ENCODE data around the gene MGLL. TPM values are rescaled to one million over a fixed set of nuclear protein-coding genes. Genes with fewer than 3 reads are reported as not detected.

Gene MGLL
- total RNA-seq, 5 donors from 2014 or later (not counting 1 experiment from before 2014, with no cell fraction given), result 0.78 to 3.7 (median 1.8) TPM

GRCh38 chr3:127789990-127790881 is 32.1 kb downstream of the MGLL start:
- peaks cover 0 to 25% of the 10 kb centered on the region in 2 experiments for H3K27me3 ChIP-seq (replicated peaks in 1 of 2; ENCODE audit: control insufficient read depth in 2 of 2, extremely low read depth in 1 of 2, insufficient read depth in 2 of 2, low read length in 1 of 2)
- WGBS (ENCODE audit: insufficient coverage), result 88% methylated on average over 10 of the region's 19 CpGs
- no peak overlapping the region for H3K27ac ChIP-seq (ENCODE audit: low read length)
- Mint-ChIP-seq H3K4me1 (peaks cover 2 to 13% (median 3%) of the 10 kb centered on the region in 3 donors), H3K27ac (no peak overlapping the region), H3K9me3 (no peaks in the 10 kb centered on the region), H3K36me3 (no peaks in the 10 kb centered on the region), H3K27me3 (peaks cover 4 to 18% of the 10 kb centered on the region in 2 donors), H3K4me3 (no peak overlapping the region)
- H3K36me3 ChIP-seq (ENCODE audit: control insufficient read depth in 2 of 2, extremely low read depth in 1 of 2, insufficient read depth in 1 of 2, low read length in 1 of 2), result no peaks in the 10 kb centered on the region
- no peaks in the 10 kb centered on the region for H3K9me3 ChIP-seq
- no peak overlapping the region for H3K4me3 ChIP-seq (ENCODE audit: control insufficient read depth in 1 of 2, extremely low read depth in 1 of 2, low read length in 1 of 2)
- DNase-seq, result no peak
- ChIA-PET POLR2A (no interaction called here), CTCF (no interaction called here)
- H3K4me1 ChIP-seq (ENCODE audit: control insufficient read depth in 1 of 2, extremely low read depth in 1 of 2, insufficient read depth in 2 of 2, low read length in 2 of 2), result peaks cover 3 to 5% of the 10 kb centered on the region in 2 experiments
- ATAC-seq (replicated peaks in 1 of 4), result no peak

- ATAC-seq (replicated peaks in 1 of 4) (no peak), DNase-seq (no peak)
- Mint-ChIP-seq H3K9me3 (no peaks in the 10 kb centered on the region), H3K4me3 (no peak overlapping the region), H3K27me3 (peaks cover 0 to 23% of the 10 kb centered on the region in 2 donors), H3K4me1 (peaks cover 2 to 13% (median 3%) of the 10 kb centered on the region in 3 donors), H3K36me3 (no peaks in the 10 kb centered on the region), H3K27ac (no peak overlapping the region)
- ChIA-PET POLR2A (interaction anchor here in 1 of 2 donors (0.7 kb wide), 1 partner anchor 70 kb away, joined by 11 read pairs; no protein-coding TSS in a partner anchor), CTCF (no interaction called here)
- H3K36me3 ChIP-seq (ENCODE audit: control insufficient read depth in 2 of 2, extremely low read depth in 1 of 2, insufficient read depth in 1 of 2, low read length in 1 of 2), result no peaks in the 10 kb centered on the region
- no peak overlapping the region for H3K27ac ChIP-seq (ENCODE audit: low read length)
- peaks cover 3 to 5% of the 10 kb centered on the region in 2 experiments for H3K4me1 ChIP-seq (ENCODE audit: control insufficient read depth in 1 of 2, extremely low read depth in 1 of 2, insufficient read depth in 2 of 2, low read length in 2 of 2)
- H3K27me3 ChIP-seq (replicated peaks in 1 of 2; ENCODE audit: control insufficient read depth in 2 of 2, extremely low read depth in 1 of 2, insufficient read depth in 2 of 2, low read length in 1 of 2), result peaks cover 0 to 32% of the 10 kb centered on the region in 2 experiments
- no peak overlapping the region for H3K4me3 ChIP-seq (ENCODE audit: control insufficient read depth in 1 of 2, extremely low read depth in 1 of 2, low read length in 1 of 2)
- WGBS (ENCODE audit: insufficient coverage), result 55% methylated on average over 1 of the region's 5 CpGs
- no peaks in the 10 kb centered on the region for H3K9me3 ChIP-seq
Measured at GRCh38 chr3:127789051-127789450, 33.3 kb downstream of the MGLL start.

- CTCF ChIA-PET, result no interaction called here
- ATAC-seq (replicated peaks in 1 of 4) (no peak), DNase-seq (no peak)
- H3K4me3 Mint-ChIP-seq, result no peak overlapping the region
- H3K36me3 Mint-ChIP-seq, result no peaks in the 10 kb centered on the region
- no peak overlapping the region for H3K27ac ChIP-seq (ENCODE audit: low read length)
- H3K9me3 Mint-ChIP-seq, result no peaks in the 10 kb centered on the region
- peaks cover 2 to 13% (median 3%) of the 10 kb centered on the region in 3 donors for H3K4me1 Mint-ChIP-seq
- peaks cover 0 to 34% of the 10 kb centered on the region in 2 experiments for H3K27me3 ChIP-seq (replicated peaks in 1 of 2; ENCODE audit: control insufficient read depth in 2 of 2, extremely low read depth in 1 of 2, insufficient read depth in 2 of 2, low read length in 1 of 2)
- H3K27me3 Mint-ChIP-seq, result peaks cover 0 to 21% of the 10 kb centered on the region in 2 donors
- H3K4me3 ChIP-seq (ENCODE audit: control insufficient read depth in 1 of 2, extremely low read depth in 1 of 2, low read length in 1 of 2), result no peak overlapping the region
- WGBS (ENCODE audit: insufficient coverage), result 72% methylated on average over 6 of the region's 9 CpGs
- POLR2A ChIA-PET, result interaction anchor here in 1 of 2 donors (0.7 kb wide), 1 partner anchor 71 kb away, joined by 11 read pairs; no protein-coding TSS in a partner anchor
- no peak overlapping the region for H3K27ac Mint-ChIP-seq
- no peaks in the 10 kb centered on the region for H3K9me3 ChIP-seq
- H3K4me1 ChIP-seq (ENCODE audit: control insufficient read depth in 1 of 2, extremely low read depth in 1 of 2, insufficient read depth in 2 of 2, low read length in 2 of 2), result peaks cover 3 to 5% of the 10 kb centered on the region in 2 experiments
- no peaks in the 10 kb centered on the region for H3K36me3 ChIP-seq (ENCODE audit: control insufficient read depth in 2 of 2, extremely low read depth in 1 of 2, insufficient read depth in 1 of 2, low read length in 1 of 2)
Measured at GRCh38 chr3:127788451-127788909, 33.8 kb downstream of the MGLL start.

GRCh38 chr3:127787571-127788365 is 34.5 kb downstream of the MGLL start:
- H3K27ac ChIP-seq (ENCODE audit: low read length), result no peak overlapping the region
- CTCF ChIA-PET, result no interaction called here
- whole genome bisulfite sequencing (ENCODE audit: insufficient coverage), result 99% methylated on average over 10 of the region's 16 CpGs

GRCh38 chr3:127787071-127787490 is 35.2 kb downstream of the MGLL start:
- no peaks in the 10 kb centered on the region for H3K36me3 Mint-ChIP-seq

More at GRCh38 chr3:127787571-127788365, 34.5 kb downstream of the MGLL start:
- Mint-ChIP-seq H3K9me3 (no peaks in the 10 kb centered on the region), H3K36me3 (no peaks in the 10 kb centered on the region), H3K27ac (no peak overlapping the region), H3K4me3 (no peak overlapping the region), H3K27me3 (peaks cover 0 to 19% of the 10 kb centered on the region in 2 donors), H3K4me1 (peaks cover 2 to 13% (median 3%) of the 10 kb centered on the region in 3 donors)
- Histone ChIP-seq H3K4me3 (ENCODE audit: control insufficient read depth in 1 of 2, extremely low read depth in 1 of 2, low read length in 1 of 2) (no peak overlapping the region), H3K4me1 (ENCODE audit: control insufficient read depth in 1 of 2, extremely low read depth in 1 of 2, insufficient read depth in 2 of 2, low read length in 2 of 2) (peaks cover 3 to 5% of the 10 kb centered on the region in 2 experiments), H3K27me3 (replicated peaks in 1 of 2; ENCODE audit: control insufficient read depth in 2 of 2, extremely low read depth in 1 of 2, insufficient read depth in 2 of 2, low read length in 1 of 2) (peaks cover 0 to 30% of the 10 kb centered on the region in 2 experiments), H3K36me3 (ENCODE audit: control insufficient read depth in 2 of 2, extremely low read depth in 1 of 2, insufficient read depth in 1 of 2, low read length in 1 of 2) (no peaks in the 10 kb centered on the region), H3K9me3 (no peaks in the 10 kb centered on the region)
- DNase-seq (no peak), ATAC-seq (replicated peaks in 1 of 4) (no peak)
- POLR2A ChIA-PET, result no interaction called here

More at GRCh38 chr3:127787071-127787490, 35.2 kb downstream of the MGLL start:
- 89% methylated on average over 7 of the region's 9 CpGs for WGBS (ENCODE audit: insufficient coverage)
- Mint-ChIP-seq H3K4me3 (no peak overlapping the region), H3K27ac (no peak overlapping the region), H3K27me3 (peaks cover 0 to 19% of the 10 kb centered on the region in 2 donors), H3K9me3 (no peaks in the 10 kb centered on the region), H3K4me1 (peaks cover 2 to 13% (median 3%) of the 10 kb centered on the region in 3 donors)
- peaks cover 3 to 5% of the 10 kb centered on the region in 2 experiments for H3K4me1 ChIP-seq (ENCODE audit: control insufficient read depth in 1 of 2, extremely low read depth in 1 of 2, insufficient read depth in 2 of 2, low read length in 2 of 2)
- no peak overlapping the region for H3K27ac ChIP-seq (ENCODE audit: low read length)
- ATAC-seq (replicated peaks in 1 of 4), result no peak
- ChIA-PET POLR2A (no interaction called here), CTCF (no interaction called here)
- DNase-seq, result no peak
- no peaks in the 10 kb centered on the region for H3K36me3 ChIP-seq (ENCODE audit: control insufficient read depth in 2 of 2, extremely low read depth in 1 of 2, insufficient read depth in 1 of 2, low read length in 1 of 2)
- no peaks in the 10 kb centered on the region for H3K9me3 ChIP-seq
- peaks cover 0 to 28% of the 10 kb centered on the region in 2 experiments for H3K27me3 ChIP-seq (replicated peaks in 1 of 2; ENCODE audit: control insufficient read depth in 2 of 2, extremely low read depth in 1 of 2, insufficient read depth in 2 of 2, low read length in 1 of 2)
- no peak overlapping the region for H3K4me3 ChIP-seq (ENCODE audit: control insufficient read depth in 1 of 2, extremely low read depth in 1 of 2, low read length in 1 of 2)
